CD14-positive monocyte (primary cell): ENCODE measurements around the gene TAOK1. TPM values are rescaled to one million over a fixed set of nuclear protein-coding genes. Genes with fewer than 3 reads are reported as not detected.

Experiments used
- DNase-seq, 3 donors: peaks; one replicate each; pipeline ENCODE4 v3.0.0-alpha.2; 2011 to 2022
- H2AFZ ChIP-seq: 2 replicates; pipeline ENCODE4 v1.6.0; 2012; ENCODE audit warnings: mild to moderate bottlenecking, low read depth, low read length, inconsistent platforms; ENCODE audit not compliant: insufficient read depth, poor library complexity, severe bottlenecking
- H3K27ac ChIP-seq, 2 donors: 1 replicate in 1 of 2; 2 replicates in 1 of 2; pipeline ENCODE4 v1.5.1; 2012 to 2013; ENCODE audit warnings: low read length in 2 of 2, control low read depth in 1 of 2, inconsistent platforms in 1 of 2, low read depth in 1 of 2, mild to moderate bottlenecking in 1 of 2
- H3K27me3 ChIP-seq, 2 donors: one replicate each; pipeline versions ENCODE4 v1.6.0 to v1.6.1; 2011 to 2013; ENCODE audit warnings: low read length in 2 of 2; ENCODE audit not compliant: control insufficient read depth in 2 of 2, insufficient read depth in 2 of 2
- H3K36me3 ChIP-seq, 2 donors: replicated peaks in 1 of 2; 1 replicate in 1 of 2; 2 replicates in 1 of 2; pipeline versions ENCODE4 v1.5.1 to v1.6.1; 2012 to 2013; ENCODE audit warnings: low read length in 2 of 2, control low read depth in 1 of 2, inconsistent platforms in 1 of 2, mild to moderate bottlenecking in 1 of 2; ENCODE audit not compliant: insufficient read depth in 2 of 2, control insufficient read depth in 1 of 2
- H3K4me1 ChIP-seq, 2 donors: 1 replicate in 1 of 2; 2 replicates in 1 of 2; pipeline versions ENCODE4 v1.5.1 to v1.6.1; 2012 to 2013; ENCODE audit warnings: low read length in 2 of 2, control low read depth in 1 of 2, inconsistent platforms in 1 of 2, mild to moderate bottlenecking in 1 of 2, moderate library complexity in 1 of 2; ENCODE audit not compliant: insufficient read depth in 2 of 2, control insufficient read depth in 1 of 2
- H3K4me2 ChIP-seq: replicated peaks from 2 replicates; pipeline ENCODE3; 2012; ENCODE audit warnings: low read length, moderate library complexity, mild to moderate bottlenecking; ENCODE audit not compliant: poor library complexity, severe bottlenecking; ENCODE audit errors: extremely low read depth
- H3K4me3 ChIP-seq, 3 experiments: fragments of 200-600 bp in 1 of 3; sonication (generic) in 1 of 3; replicated peaks in 1 of 3; 1 replicate in 2 of 3; 2 replicates in 1 of 3; pipeline ENCODE4 v1.5.1; 2011 to 2013; ENCODE audit warnings: low read length in 3 of 3, mild to moderate bottlenecking in 3 of 3, control low read depth in 2 of 3, low read depth in 2 of 3, inconsistent platforms in 1 of 3, moderate library complexity in 1 of 3
- H3K79me2 ChIP-seq: 2 replicates; pipeline ENCODE4 v1.6.0; 2012; ENCODE audit warnings: mild to moderate bottlenecking, control low read depth, inconsistent platforms, low read length, moderate library complexity; ENCODE audit not compliant: insufficient read depth
- H3K9ac ChIP-seq: 2 replicates; pipeline ENCODE4 v1.6.0; 2017; ENCODE audit warnings: low read length, mild to moderate bottlenecking; ENCODE audit not compliant: insufficient read depth, poor library complexity, severe bottlenecking
- H3K9me3 ChIP-seq, 2 donors: replicated peaks in 1 of 2; 1 replicate in 1 of 2; 2 replicates in 1 of 2; pipeline versions ENCODE4 v1.5.1 to v1.6.1; 2012 to 2013; ENCODE audit warnings: low read length in 2 of 2, control low read depth in 1 of 2; ENCODE audit not compliant: control insufficient read depth in 1 of 2, insufficient read depth in 1 of 2
- H4K20me1 ChIP-seq: 2 replicates; pipeline ENCODE4 v1.6.0; 2012; ENCODE audit warnings: mild to moderate bottlenecking, low read length, control low read depth, moderate library complexity; ENCODE audit not compliant: insufficient read depth
- H3K27ac Mint-ChIP-seq, 7 donors: one replicate each; pipeline ENCODE4 v1.8.0; 2020; ENCODE audit warnings: mild to moderate bottlenecking in 7 of 7, mixed read lengths in 7 of 7, moderate library complexity in 6 of 7, inconsistent platforms in 2 of 7
- H3K27me3 Mint-ChIP-seq, 3 donors: one replicate each; pipeline ENCODE4 v1.8.0; 2021 to 2022; ENCODE audit warnings: low read depth in 3 of 3, mild to moderate bottlenecking in 3 of 3, mixed read lengths in 3 of 3, moderate library complexity in 3 of 3, inconsistent platforms in 1 of 3
- H3K36me3 Mint-ChIP-seq, 2 donors: one replicate each; pipeline ENCODE4 v1.8.0; 2020; ENCODE audit warnings: mixed read lengths in 2 of 2, inconsistent platforms in 1 of 2, mild to moderate bottlenecking in 1 of 2
- H3K4me1 Mint-ChIP-seq: one replicate; pipeline ENCODE4 v1.8.0; 2020; ENCODE audit warnings: mild to moderate bottlenecking, mixed read lengths
- H3K4me3 Mint-ChIP-seq, 2 donors: one replicate each; pipeline ENCODE4 v1.8.0; 2020; ENCODE audit warnings: mild to moderate bottlenecking in 2 of 2, mixed read lengths in 2 of 2, moderate library complexity in 1 of 2
- H3K9me3 Mint-ChIP-seq, 7 donors: one replicate each; pipeline ENCODE4 v1.8.0; 2020 to 2022; ENCODE audit warnings: mixed read lengths in 7 of 7, mild to moderate bottlenecking in 6 of 7, moderate library complexity in 6 of 7, inconsistent platforms in 2 of 7
- CTCF ChIP-seq: fragments of 200-600 bp; IDR thresholded peaks from one replicate; pipeline ENCODE4 v1.8.0; 2022; ENCODE audit warnings: antibody characterized with exemption, mild to moderate bottlenecking
- WGBS: methylation state at CpG from one replicate; pipeline ENCODE4 v1.1.5; 2013; ENCODE audit warnings: missing lambda C conversion rate; ENCODE audit not compliant: insufficient coverage; 5-methylcytosine and 5-hydroxymethylcytosine counted together
- intact Hi-C, 2 donors: fragments of 100-400 bp; cut with micrococcal nuclease; formaldehyde crosslinking; loops; one replicate each; pipeline versions ENCODE4 v1.15.0 to v1.15.1; 2023
- polyA plus RNA-seq, 3 donors: library from polyadenylated mRNA; depleted of rRNA in 1 of 3; unstranded in 2 of 3; stranded (reverse) in 1 of 3; fragments of 300-500 nt in 2 of 3; fragments of >200 nt in 1 of 3; fragmentation: Illumina TruSeq in 2 of 3; gene quantifications; 1 replicate in 2 of 3; 2 replicates in 1 of 3; pipeline ENCODE4 v1.2.3, GENCODE V29; 2012 to 2021

The TAOK1 gene
- polyA plus RNA-seq, 3 donors: 2.4 to 13.9 (median 4.8) TPM

DNA sequence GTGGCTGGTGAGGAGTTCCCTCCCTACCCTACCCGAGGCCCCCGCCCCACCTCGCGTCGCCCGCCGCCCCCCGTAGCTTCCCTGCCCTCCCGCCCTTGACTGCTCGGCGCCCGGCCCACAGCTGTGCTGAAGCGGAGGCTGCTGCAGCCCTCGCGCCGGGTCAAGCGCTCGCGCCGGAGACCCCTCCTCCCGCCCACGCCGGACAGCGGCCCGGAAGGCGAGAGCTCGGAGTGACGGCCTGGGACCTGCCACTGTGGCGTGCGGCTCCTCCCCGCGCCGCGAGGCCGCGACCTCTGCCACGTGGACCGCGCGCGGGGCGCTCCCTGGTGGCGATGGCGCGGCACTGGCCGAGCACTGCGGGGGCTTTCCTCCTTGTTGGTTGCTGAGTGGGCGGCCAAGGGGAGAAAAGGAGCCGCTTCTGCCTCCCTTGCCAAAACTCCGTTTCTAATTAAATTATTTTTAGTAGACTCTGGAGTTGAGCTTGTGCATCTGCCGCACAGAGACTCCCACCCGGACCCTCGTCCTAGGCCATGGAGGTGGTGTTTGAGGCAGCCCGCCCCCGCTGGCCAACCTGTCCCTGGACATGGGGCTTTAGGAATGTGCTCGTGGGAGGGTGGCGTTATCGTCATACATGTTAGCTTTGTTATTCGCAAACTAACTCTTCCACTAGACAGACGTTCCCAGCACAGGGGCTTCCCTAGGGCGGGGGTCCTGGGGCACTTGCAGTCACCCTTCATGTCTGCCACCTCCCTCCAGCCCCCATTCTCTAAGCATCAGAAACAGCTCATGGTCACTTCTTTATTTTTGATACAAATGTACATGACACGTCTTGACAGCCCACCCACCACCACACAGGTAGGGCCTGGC, 182.8 kb downstream of the TAOK1 start:
- peaks cover 18% of the 10 kb centered on the region for H3K4me1 Mint-ChIP-seq
- Histone ChIP-seq H2AFZ (no peak overlapping the region), H3K36me3 (peaks cover 44 to 49% of the 10 kb centered on the region in 2 donors), H3K9me3 (no peaks in the 10 kb centered on the region), H3K79me2 (peaks cover 13% of the 10 kb centered on the region), H3K27ac (no peak overlapping the region), H3K4me1 (peaks cover 10 to 21% of the 10 kb centered on the region in 2 donors), H4K20me1 (peaks cover 24% of the 10 kb centered on the region), H3K9ac (no peak overlapping the region), H3K4me2 (peak overlapping the region; percentile 65), H3K4me3 (peak overlapping the region in 1 of 3 experiments; percentile 36), H3K27me3 (no peaks in the 10 kb centered on the region)
- WGBS: 52% methylated on average over 38 of the region's 62 CpGs
- H3K27ac Mint-ChIP-seq: peak overlapping the region in 3 of 7 donors; percentile 2 to 56 (median 11)
- intact Hi-C loops: no loop called here
- peak overlapping the region in 1 of 2 donors; percentile 64 for H3K4me3 Mint-ChIP-seq
- peak; percentile 48 to 72 (median 63) for DNase-seq
- H3K36me3 Mint-ChIP-seq: peaks cover 38 to 59% of the 10 kb centered on the region in 2 donors
- peaks cover 0 to 2% (median 2%) of the 10 kb centered on the region in 3 donors for H3K27me3 Mint-ChIP-seq
- H3K9me3 Mint-ChIP-seq: no peaks in the 10 kb centered on the region
- TF ChIP-seq CTCF: peak; percentile 84

- Histone ChIP-seq H3K4me3 (no peak overlapping the region), H3K27ac (no peak overlapping the region), H4K20me1 (peaks cover 29% of the 10 kb centered on the region), H3K4me2 (no peak overlapping the region), H3K27me3 (no peaks in the 10 kb centered on the region), H3K79me2 (peaks cover 13% of the 10 kb centered on the region), H2AFZ (no peak overlapping the region), H3K9me3 (no peaks in the 10 kb centered on the region), H3K9ac (no peak overlapping the region), H3K4me1 (peaks cover 7 to 21% of the 10 kb centered on the region in 2 donors), H3K36me3 (peaks cover 50 to 55% of the 10 kb centered on the region in 2 donors)
- Mint-ChIP-seq H3K4me3 (no peak overlapping the region), H3K4me1 (peaks cover 16% of the 10 kb centered on the region), H3K27me3 (peaks cover 0 to 2% (median 2%) of the 10 kb centered on the region in 3 donors), H3K36me3 (peaks cover 43 to 65% of the 10 kb centered on the region in 2 donors), H3K9me3 (no peaks in the 10 kb centered on the region), H3K27ac (peak overlapping the region in 2 of 7 donors; percentile 2 to 56)
- peak in 1 of 3 donors; percentile 3 for DNase-seq
- no peak for TF ChIP-seq CTCF
- 100% methylated on average over 1 of the region's 6 CpGs for WGBS
- intact Hi-C loops: no loop called here
Measured at GRCh38 chr17:29573558-29573869, 183.4 kb downstream of the TAOK1 start.
